ENCODE data around the gene CELA2A. TPM values are rescaled to one million over a fixed set of nuclear protein-coding genes. Genes with fewer than 3 reads are reported as not detected.

The CELA2A gene
- total and polyA plus RNA-seq, 9 of the 15 experiments (the other 6 are each of a cell fraction or from before 2014, with no cell fraction given) = 0.62 TPM; not detected in 8

- TF ChIP-seq ZNF175 (CRISPR knock-in tag; IDR thresholded peaks at IDR 0.05; ENCODE audit: low read depth) = no peak
- TF ChIP-seq HDAC3 (IDR thresholded peaks at IDR 0.05; ENCODE audit: borderline replicate concordance, partially characterized antibody) = no peak
- TF ChIP-seq ZNF316 (IDR thresholded peaks at IDR 0.05) = no peak
- no peak for TF ChIP-seq SOX6 (IDR thresholded peaks at IDR 0.05)
- TF ChIP-seq TCFL5 (CRISPR knock-in tag; conservative IDR thresholded peaks at IDR 0.05) = no peak
- TF ChIP-seq, protein P1, sequence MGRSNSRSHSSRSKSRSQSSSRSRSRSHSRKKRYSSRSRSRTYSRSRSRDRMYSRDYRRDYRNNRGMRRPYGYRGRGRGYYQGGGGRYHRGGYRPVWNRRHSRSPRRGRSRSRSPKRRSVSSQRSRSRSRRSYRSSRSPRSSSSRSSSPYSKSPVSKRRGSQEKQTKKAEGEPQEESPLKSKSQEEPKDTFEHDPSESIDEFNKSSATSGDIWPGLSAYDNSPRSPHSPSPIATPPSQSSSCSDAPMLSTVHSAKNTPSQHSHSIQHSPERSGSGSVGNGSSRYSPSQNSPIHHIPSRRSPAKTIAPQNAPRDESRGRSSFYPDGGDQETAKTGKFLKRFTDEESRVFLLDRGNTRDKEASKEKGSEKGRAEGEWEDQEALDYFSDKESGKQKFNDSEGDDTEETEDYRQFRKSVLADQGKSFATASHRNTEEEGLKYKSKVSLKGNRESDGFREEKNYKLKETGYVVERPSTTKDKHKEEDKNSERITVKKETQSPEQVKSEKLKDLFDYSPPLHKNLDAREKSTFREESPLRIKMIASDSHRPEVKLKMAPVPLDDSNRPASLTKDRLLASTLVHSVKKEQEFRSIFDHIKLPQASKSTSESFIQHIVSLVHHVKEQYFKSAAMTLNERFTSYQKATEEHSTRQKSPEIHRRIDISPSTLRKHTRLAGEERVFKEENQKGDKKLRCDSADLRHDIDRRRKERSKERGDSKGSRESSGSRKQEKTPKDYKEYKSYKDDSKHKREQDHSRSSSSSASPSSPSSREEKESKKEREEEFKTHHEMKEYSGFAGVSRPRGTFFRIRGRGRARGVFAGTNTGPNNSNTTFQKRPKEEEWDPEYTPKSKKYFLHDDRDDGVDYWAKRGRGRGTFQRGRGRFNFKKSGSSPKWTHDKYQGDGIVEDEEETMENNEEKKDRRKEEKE (IDR thresholded peaks at IDR 0.05; ENCODE audit: borderline replicate concordance in 1 of 2, control insufficient read depth in 1 of 2, low read depth in 2 of 2, low read length in 1 of 2) = no peak
- TF ChIP-seq HEY1 (CRISPR knock-in tag; IDR thresholded peaks at IDR 0.05; ENCODE audit: borderline replicate concordance) = no peak
- peak; percentile 60; the same call in 1 of the 2 replicates for TF ChIP-seq CXXC5 (CRISPR knock-in tag; IDR thresholded peaks at IDR 0.05)
- TF ChIP-seq SLC30A9 (CRISPR knock-in tag; IDR thresholded peaks at IDR 0.05) = no peak
- TF ChIP-seq, protein P2, sequence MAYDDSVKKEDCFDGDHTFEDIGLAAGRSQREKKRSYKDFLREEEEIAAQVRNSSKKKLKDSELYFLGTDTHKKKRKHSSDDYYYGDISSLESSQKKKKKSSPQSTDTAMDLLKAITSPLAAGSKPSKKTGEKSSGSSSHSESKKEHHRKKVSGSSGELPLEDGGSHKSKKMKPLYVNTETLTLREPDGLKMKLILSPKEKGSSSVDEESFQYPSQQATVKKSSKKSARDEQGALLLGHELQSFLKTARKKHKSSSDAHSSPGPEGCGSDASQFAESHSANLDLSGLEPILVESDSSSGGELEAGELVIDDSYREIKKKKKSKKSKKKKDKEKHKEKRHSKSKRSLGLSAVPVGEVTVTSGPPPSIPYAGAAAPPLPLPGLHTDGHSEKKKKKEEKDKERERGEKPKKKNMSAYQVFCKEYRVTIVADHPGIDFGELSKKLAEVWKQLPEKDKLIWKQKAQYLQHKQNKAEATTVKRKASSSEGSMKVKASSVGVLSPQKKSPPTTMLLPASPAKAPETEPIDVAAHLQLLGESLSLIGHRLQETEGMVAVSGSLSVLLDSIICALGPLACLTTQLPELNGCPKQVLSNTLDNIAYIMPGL (CRISPR knock-in tag; IDR thresholded peaks at IDR 0.05) = no peak
Observed at GRCh38 chr1:15501208-15502032, 44.9 kb downstream of the CELA2A start (continued).

Data from K562 (cell line).